Lower lobe of right lung (tissue), 2 donors: Measurements from ENCODE around the gene SMARCC2. TPM values are rescaled to one million over a fixed set of nuclear protein-coding genes. Genes with fewer than 3 reads are reported as not detected.
A peak's percentile ranks its signal among the peaks of the same experiment; 100 is the strongest.

Source experiments
- ATAC-seq, 2 donors: fragments of 200-7000 bp; cut with Tn5 transposase; one replicate each; pipeline ENCODE4 v1.9.1; 2020 to 2022; ENCODE audit warnings: mild to moderate bottlenecking in 2 of 2, moderate library complexity in 2 of 2
- DNase-seq: peaks from one replicate; pipeline ENCODE4 v3.0.0-alpha.2; 2020
- H3K27ac ChIP-seq: fragments of 200-600 bp; one replicate; pipeline ENCODE4 v1.8.0; 2022
- H3K27me3 ChIP-seq: fragments of 200-600 bp; one replicate; pipeline ENCODE4 v1.8.0; 2022; ENCODE audit warnings: low read depth
- H3K36me3 ChIP-seq: fragments of 200-600 bp; one replicate; pipeline ENCODE4 v1.8.0; 2022; ENCODE audit warnings: mild to moderate bottlenecking
- H3K4me1 ChIP-seq: fragments of 200-600 bp; one replicate; pipeline ENCODE4 v1.8.0; 2022
- H3K4me3 ChIP-seq: fragments of 200-600 bp; one replicate; pipeline ENCODE4 v1.8.0; 2022; ENCODE audit warnings: mild to moderate bottlenecking
- H3K9me3 ChIP-seq: fragments of 200-600 bp; one replicate; pipeline ENCODE4 v1.8.0; 2022
- intact Hi-C: fragments of 100-400 bp; cut with DNase I; formaldehyde crosslinking; loops from one replicate; pipeline ENCODE4 v1.11.0; 2022
- total RNA-seq: library from RNA; stranded (reverse); fragmentation: NEBNext Ultra II Directional; extraction: Animal tissue kit (Norgen Biotek cat#: 25700); gene quantifications from one replicate; pipeline ENCODE4 v1.2.1, GENCODE V29; 2021
- TF ChIP-seq, protein P1 (sequence below): fragments of 200-600 bp; IDR thresholded peaks from one replicate; pipeline ENCODE4 v1.8.0; 2022; ENCODE audit warnings: antibody characterized with exemption, mild to moderate bottlenecking
- donor health status: DM: no; HTN: yes; CAD: no; lungs with severe emphysema.

The SMARCC2 gene
- total RNA-seq, 1 donor from 2014 or later, result 115 TPM

DNA sequence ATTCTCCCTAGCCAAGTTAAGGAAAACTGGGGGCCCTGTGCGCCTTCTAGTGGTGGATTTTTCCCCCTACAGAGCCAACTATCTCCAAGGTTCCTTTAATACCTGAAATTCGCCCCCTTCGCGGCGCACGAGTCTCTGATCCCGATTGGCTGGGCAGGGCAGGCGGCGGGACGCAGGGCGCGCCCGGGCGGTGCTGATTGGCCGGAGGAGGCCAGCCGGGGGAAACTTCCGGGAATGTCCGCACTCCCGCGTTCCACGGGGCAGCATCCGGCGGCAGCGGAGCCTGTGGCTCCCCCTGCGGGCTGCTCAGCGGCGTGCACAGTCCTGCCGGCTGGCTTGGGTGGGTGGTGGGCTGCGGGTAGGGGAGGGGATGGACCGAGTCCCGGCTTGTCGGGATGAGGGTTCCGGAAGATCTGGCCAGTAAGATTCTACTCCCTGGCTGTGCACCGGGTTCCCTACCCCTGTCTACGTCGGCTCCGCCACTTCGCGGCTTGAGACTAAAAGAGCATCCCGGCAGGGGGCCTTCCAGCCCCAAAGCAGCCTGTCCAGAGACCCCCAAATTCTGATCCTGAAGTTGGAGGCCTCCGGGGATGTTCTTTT lies 34.9 kb upstream of the SMARCC2 start, which contains the start of gene NABP2:
NABP2 (plus strand) TSS at position 241 of the 600 bp plus-strand sequence. CDS start 515 bp downstream, outside the sequence.
- Histone ChIP-seq H3K27me3 (no peaks in the 10 kb centered on the region), H3K36me3 (peaks cover 13% of the 10 kb centered on the region), H3K4me1 (peaks cover 43% of the 10 kb centered on the region), H3K9me3 (no peaks in the 10 kb centered on the region), H3K4me3 (peak within 1 kb of the TSS; percentile 77), H3K27ac (peak within 1 kb of the TSS; percentile 96)
- TF ChIP-seq, protein P1, sequence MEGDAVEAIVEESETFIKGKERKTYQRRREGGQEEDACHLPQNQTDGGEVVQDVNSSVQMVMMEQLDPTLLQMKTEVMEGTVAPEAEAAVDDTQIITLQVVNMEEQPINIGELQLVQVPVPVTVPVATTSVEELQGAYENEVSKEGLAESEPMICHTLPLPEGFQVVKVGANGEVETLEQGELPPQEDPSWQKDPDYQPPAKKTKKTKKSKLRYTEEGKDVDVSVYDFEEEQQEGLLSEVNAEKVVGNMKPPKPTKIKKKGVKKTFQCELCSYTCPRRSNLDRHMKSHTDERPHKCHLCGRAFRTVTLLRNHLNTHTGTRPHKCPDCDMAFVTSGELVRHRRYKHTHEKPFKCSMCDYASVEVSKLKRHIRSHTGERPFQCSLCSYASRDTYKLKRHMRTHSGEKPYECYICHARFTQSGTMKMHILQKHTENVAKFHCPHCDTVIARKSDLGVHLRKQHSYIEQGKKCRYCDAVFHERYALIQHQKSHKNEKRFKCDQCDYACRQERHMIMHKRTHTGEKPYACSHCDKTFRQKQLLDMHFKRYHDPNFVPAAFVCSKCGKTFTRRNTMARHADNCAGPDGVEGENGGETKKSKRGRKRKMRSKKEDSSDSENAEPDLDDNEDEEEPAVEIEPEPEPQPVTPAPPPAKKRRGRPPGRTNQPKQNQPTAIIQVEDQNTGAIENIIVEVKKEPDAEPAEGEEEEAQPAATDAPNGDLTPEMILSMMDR, result peak; percentile 87
- intact Hi-C loops, result no loop called here
- DNase-seq (peak; percentile 98), ATAC-seq (peak; percentile 90 to 93)

DNA sequence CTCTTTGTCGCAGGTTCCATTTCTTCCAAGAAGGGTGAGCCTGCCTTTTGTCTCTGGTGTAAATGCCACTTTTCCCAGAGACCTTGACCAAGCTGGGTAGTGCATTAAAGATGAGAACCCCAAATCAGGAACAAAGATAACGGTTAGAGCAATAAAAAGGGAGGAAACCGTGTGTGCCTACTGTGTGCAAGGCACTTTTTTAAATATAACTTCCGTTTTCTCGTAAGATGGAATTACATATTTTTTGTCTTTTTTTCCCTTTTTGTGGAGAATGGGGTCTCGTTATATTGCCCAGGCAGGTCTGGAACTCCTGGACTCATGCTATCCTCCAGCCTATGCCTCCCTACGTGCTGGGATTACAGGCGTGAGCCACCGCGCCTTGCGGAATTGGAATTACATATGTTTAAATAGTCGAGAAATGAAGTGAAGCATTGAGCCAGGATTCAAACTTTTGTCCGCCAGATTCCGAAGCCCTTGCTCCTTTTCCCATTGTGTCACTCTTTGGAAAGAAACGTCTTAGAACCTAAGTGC lies 34.4 kb upstream of the SMARCC2 start:
- no peak for DNase-seq
- ATAC-seq, result no peak
- peaks cover 8% of the 10 kb centered on the region for H3K36me3 ChIP-seq
- H3K4me3 ChIP-seq, result peak overlapping the region; percentile 77
- H3K27ac ChIP-seq, result peak overlapping the region; percentile 96
- intact Hi-C loops, result no loop called here
- H3K9me3 ChIP-seq, result no peaks in the 10 kb centered on the region
- H3K4me1 ChIP-seq, result peaks cover 43% of the 10 kb centered on the region
- TF ChIP-seq, protein P1, result no peak
- no peaks in the 10 kb centered on the region for H3K27me3 ChIP-seq

DNA sequence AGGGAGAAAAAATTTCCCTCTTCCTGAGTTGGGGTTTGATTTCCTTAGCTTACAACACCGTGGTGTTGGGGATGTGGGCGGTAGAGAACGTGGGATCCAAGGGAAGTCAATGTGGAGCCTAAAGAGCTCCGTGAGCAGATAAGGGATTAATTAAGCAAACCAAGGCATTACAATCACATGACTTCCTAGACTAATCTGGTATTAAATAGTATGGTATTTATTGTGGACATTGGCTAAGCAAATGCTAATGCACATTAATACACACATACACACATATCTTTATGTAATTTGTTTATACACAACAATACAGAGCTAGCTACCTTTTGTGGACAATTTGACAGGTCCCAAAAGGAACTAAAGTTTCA lies 33.2 kb upstream of the SMARCC2 start:
- Histone ChIP-seq H3K4me3 (peak overlapping the region; percentile 80), H3K36me3 (peaks cover 3% of the 10 kb centered on the region), H3K27ac (peak overlapping the region; percentile 96), H3K9me3 (no peaks in the 10 kb centered on the region), H3K4me1 (peaks cover 43% of the 10 kb centered on the region), H3K27me3 (no peaks in the 10 kb centered on the region)
- TF ChIP-seq, protein P1, result no peak
- intact Hi-C loops, result no loop called here
- ATAC-seq (no peak), DNase-seq (no peak)

DNA sequence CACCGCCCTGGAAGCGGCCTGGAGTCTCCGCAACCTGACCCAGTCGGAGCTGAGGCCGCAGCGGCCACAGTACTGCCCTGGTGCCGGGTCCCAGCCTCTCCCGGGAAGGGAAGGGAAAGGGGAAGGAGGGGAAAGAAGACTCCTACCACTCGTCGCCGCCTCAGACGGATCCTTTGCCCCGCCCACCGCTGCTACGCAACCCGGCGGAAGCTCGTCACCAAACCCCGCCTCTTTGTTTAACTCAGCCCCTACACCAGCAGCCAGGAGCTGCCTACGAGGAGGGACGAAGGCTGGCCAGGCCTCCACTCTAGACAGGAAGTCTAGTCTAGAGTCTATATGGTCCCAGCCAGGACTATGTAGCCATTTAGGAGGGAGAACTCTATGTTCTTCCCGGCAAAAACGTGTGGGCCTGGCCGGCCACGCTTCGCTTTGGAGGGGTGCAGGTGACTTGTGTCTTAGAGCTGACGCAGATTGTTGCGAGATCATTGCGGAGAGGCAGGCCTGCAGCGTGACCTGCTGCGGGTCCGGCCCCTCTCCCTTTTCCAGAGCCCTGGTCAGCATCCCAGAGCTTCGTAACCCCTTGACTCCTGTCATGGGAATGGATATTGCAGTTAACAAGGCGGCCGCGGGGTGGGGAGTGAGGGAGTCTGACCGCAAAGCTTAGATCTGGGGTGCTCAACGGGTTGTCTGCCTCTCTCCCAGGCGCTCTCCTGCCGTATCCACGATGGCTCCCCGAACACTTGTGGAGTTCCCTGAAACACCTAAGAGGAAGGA lies 32.7 kb upstream of the SMARCC2 start, which contains the start of gene RNF41:
RNF41 (minus strand) TSS at position 166 of the 774 bp plus-strand sequence. CDS start 7,875 bp downstream, outside the sequence.
- intact Hi-C loops, result no loop called here
- peaks cover 43% of the 10 kb centered on the region for H3K4me1 ChIP-seq

DNA sequence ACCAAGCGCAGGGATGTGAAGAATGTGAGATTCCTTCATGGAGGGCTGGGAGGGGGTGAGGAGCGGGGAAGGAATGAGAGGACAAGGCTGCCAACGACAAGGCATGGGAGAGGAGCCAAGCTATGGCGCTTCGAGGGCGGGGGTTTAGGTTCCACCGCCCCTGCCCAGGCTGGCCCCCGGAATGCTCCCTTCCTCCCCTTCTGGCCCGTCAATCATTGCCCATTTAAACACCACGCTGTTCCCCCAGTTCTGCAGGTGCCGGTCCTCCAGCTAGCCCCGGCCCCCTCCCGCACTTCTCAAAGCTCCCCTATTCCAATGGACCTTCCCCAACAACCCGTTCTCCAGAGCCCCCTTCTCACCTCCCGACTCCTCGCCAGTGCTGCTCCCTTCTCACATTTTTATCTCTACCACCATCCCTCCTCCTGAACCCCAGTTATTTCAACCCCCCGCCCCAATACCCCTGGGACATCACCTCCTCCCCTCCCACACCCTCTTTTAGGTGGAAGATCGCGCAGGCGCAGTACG lies 32.0 kb upstream of the SMARCC2 start:
- DNase-seq (peak; percentile 70), ATAC-seq (peak; percentile 47 to 57)
- H3K4me3 ChIP-seq, result peak overlapping the region; percentile 80
- intact Hi-C loops, result no loop called here
- TF ChIP-seq, protein P1, result no peak
- H3K27me3 ChIP-seq, result no peaks in the 10 kb centered on the region
- peaks cover 11% of the 10 kb centered on the region for H3K36me3 ChIP-seq
- no peaks in the 10 kb centered on the region for H3K9me3 ChIP-seq
- peaks cover 43% of the 10 kb centered on the region for H3K4me1 ChIP-seq
- H3K27ac ChIP-seq, result peak overlapping the region; percentile 96

More for the DNA sequence above, 32.7 kb upstream of the SMARCC2 start, which contains the start of gene RNF41:
- ATAC-seq, result peak; percentile 92 to 93
- DNase-seq, result peak; percentile 98
- H3K36me3 ChIP-seq, result peaks cover 5% of the 10 kb centered on the region
- H3K9me3 ChIP-seq, result no peaks in the 10 kb centered on the region
- peak within 1 kb of the TSS; percentile 96 for H3K27ac ChIP-seq
- TF ChIP-seq, protein P1, result no peak
- H3K27me3 ChIP-seq, result no peaks in the 10 kb centered on the region
- peak within 1 kb of the TSS; percentile 80 for H3K4me3 ChIP-seq
